Measurements from ENCODE around the gene LRRC36. TPM values are rescaled to one million over a fixed set of nuclear protein-coding genes. Genes with fewer than 3 reads are reported as not detected.

The LRRC36 gene
- total and polyA plus RNA-seq, 2 of the 8 experiments (the other 6 are each of a cell fraction or from before 2014, with no cell fraction given): 0.15 TPM; not detected in 1

- 0 out of 4 replicates have a peak, but pooled peaks of 1 of the 2 experiments have one; percentile 5 for TF ChIP-seq RAD21 (IDR thresholded peaks at IDR 0.05 in 1 of 2, conservative IDR thresholded peaks at IDR 0.05 in 1 of 2; ENCODE audit: low read depth in 2 of 2, low read length in 2 of 2)
Measured at GRCh38 chr16:67305216-67306071, 21.2 kb upstream of the LRRC36 start (continued).
